B cell (primary cell): Measurements from ENCODE around the gene CCDC81.

Experiments
- CTCF ChIP-seq: fragments of 200-600 bp; IDR thresholded peaks from one replicate; pipeline ENCODE4 v1.8.0; 2022; ENCODE audit warnings: antibody characterized with exemption, mild to moderate bottlenecking
- EZH2 ChIP-seq: IDR thresholded peaks from 2 replicates; pipeline ENCODE4 v1.6.1; 2012; ENCODE audit warnings: borderline replicate concordance, low read depth, mild to moderate bottlenecking, moderate library complexity, low read length; ENCODE audit not compliant: insufficient read depth, poor library complexity, severe bottlenecking

- TF ChIP-seq CTCF: no peak
- no peak for TF ChIP-seq EZH2
Measured at GRCh38 chr11:86418106-86418505, 43.4 kb downstream of the CCDC81 start.
